T-cell (primary cell): ENCODE data around the gene FAM156A. TPM values are rescaled to one million over a fixed set of nuclear protein-coding genes. Genes with fewer than 3 reads are reported as not detected.
A peak's percentile ranks its signal among the peaks of the same experiment; 100 is the strongest.
"Not testable (repeated sequence)": the region's sequence is repeated elsewhere in the genome, so short reads cannot be mapped to it uniquely, and the experiment has no call there.

Experiments used
- ATAC-seq, 4 experiments: fragments of 200-7000 bp in 3 of 4; fragments of 150-1000 bp in 1 of 4; cut with Tn5 transposase; replicated peaks in 1 of 4; 1 replicate in 3 of 4; 2 replicates in 1 of 4; pipeline ENCODE4 v1.10.0; 2021; ENCODE audit warnings: moderate library complexity in 3 of 4, mild to moderate bottlenecking in 2 of 4, moderate number of reproducible peaks in 1 of 4
- CTCF ChIA-PET, 2 donors: fragments of 300-600 bp; sonication (Branson Sonifier 250); formaldehyde crosslinking; loops; one replicate each; lab custom pipeline; 2022; ENCODE audit warnings: antibody characterized with exemption in 2 of 2; lab: Charles Lee
- POLR2A ChIA-PET, 2 donors: fragments of 300-600 bp; sonication (Branson Sonifier 250); formaldehyde crosslinking; loops; one replicate each; lab custom pipeline; 2022; ENCODE audit warnings: antibody characterized with exemption in 2 of 2; lab: Charles Lee
- DNase-seq, 35 experiments: peaks; one replicate each; pipeline versions ENCODE4 v3.0.0 to v3.0.0-alpha.2; 2013 to 2023
- H3K27ac ChIP-seq: one replicate; pipeline ENCODE4 v1.5.1; 2013; ENCODE audit warnings: low read length
- H3K27me3 ChIP-seq, 2 experiments: replicated peaks in 1 of 2; 1 replicate in 1 of 2; 2 replicates in 1 of 2; pipeline versions ENCODE4 v1.6.1 to v1.7.0; 2013; ENCODE audit warnings: low read length in 1 of 2, mixed read lengths in 1 of 2; ENCODE audit not compliant: control insufficient read depth in 2 of 2, insufficient read depth in 2 of 2; ENCODE audit errors: extremely low read depth in 1 of 2
- H3K36me3 ChIP-seq, 2 donors: 1 replicate in 1 of 2; 2 replicates in 1 of 2; pipeline versions ENCODE4 v1.6.1 to v1.7.0; 2013; ENCODE audit warnings: low read length in 1 of 2; ENCODE audit not compliant: control insufficient read depth in 2 of 2, insufficient read depth in 1 of 2; ENCODE audit errors: extremely low read depth in 1 of 2
- H3K4me1 ChIP-seq, 2 experiments: 1 replicate in 1 of 2; 2 replicates in 1 of 2; pipeline versions ENCODE4 v1.6.1 to v1.7.0; 2013; ENCODE audit warnings: low read length in 2 of 2, mixed read lengths in 1 of 2; ENCODE audit not compliant: insufficient read depth in 2 of 2, control insufficient read depth in 1 of 2; ENCODE audit errors: extremely low read depth in 1 of 2
- H3K4me3 ChIP-seq, 2 donors: 1 replicate in 1 of 2; 2 replicates in 1 of 2; pipeline versions ENCODE4 v1.5.1 to v1.7.0; 2013; ENCODE audit warnings: mild to moderate bottlenecking in 2 of 2, low read length in 1 of 2, moderate library complexity in 1 of 2; ENCODE audit not compliant: control insufficient read depth in 1 of 2; ENCODE audit errors: extremely low read depth in 1 of 2
- H3K9me3 ChIP-seq: 2 replicates; pipeline ENCODE4 v1.7.0; 2013
- H3K27ac Mint-ChIP-seq, 2 donors: one replicate each; pipeline ENCODE4 v1.8.0; 2020 to 2021; ENCODE audit warnings: mild to moderate bottlenecking in 2 of 2, mixed read lengths in 2 of 2
- H3K27me3 Mint-ChIP-seq, 2 donors: one replicate each; pipeline ENCODE4 v1.8.0; 2021 to 2022; ENCODE audit warnings: mixed read lengths in 2 of 2
- H3K36me3 Mint-ChIP-seq: one replicate; pipeline ENCODE4 v1.8.0; 2021; ENCODE audit warnings: mixed read lengths
- H3K4me1 Mint-ChIP-seq, 3 donors: one replicate each; pipeline ENCODE4 v1.8.0; 2020 to 2022; ENCODE audit warnings: mixed read lengths in 3 of 3, mild to moderate bottlenecking in 1 of 3
- H3K4me3 Mint-ChIP-seq, 3 donors: one replicate each; pipeline ENCODE4 v1.8.0; 2020 to 2022; ENCODE audit warnings: mild to moderate bottlenecking in 3 of 3, mixed read lengths in 3 of 3, moderate library complexity in 3 of 3
- H3K9me3 Mint-ChIP-seq, 3 donors: one replicate each; pipeline ENCODE4 v1.8.0; 2020 to 2022; ENCODE audit warnings: mixed read lengths in 3 of 3
- WGBS: methylation state at CpG from one replicate; pipeline ENCODE4 v1.1.5; 2013; ENCODE audit warnings: missing lambda C conversion rate; ENCODE audit not compliant: insufficient coverage; 5-methylcytosine and 5-hydroxymethylcytosine counted together
- total RNA-seq, 35 experiments: library from RNA in 6 of 35; stranded (reverse) in 6 of 35; fragments of 120-200 nt in 1 of 35; gene quantifications; one replicate each; pipeline versions ENCODE4 v1.2.1 to v1.2.4 and lab custom pipeline; 2013 to 2026

The FAM156A gene
- total RNA-seq, 5 donors from 2014 or later (not counting 1 experiment from before 2014, with no cell fraction given), result 16.5 to 23.0 (median 17.8) TPM

DNA sequence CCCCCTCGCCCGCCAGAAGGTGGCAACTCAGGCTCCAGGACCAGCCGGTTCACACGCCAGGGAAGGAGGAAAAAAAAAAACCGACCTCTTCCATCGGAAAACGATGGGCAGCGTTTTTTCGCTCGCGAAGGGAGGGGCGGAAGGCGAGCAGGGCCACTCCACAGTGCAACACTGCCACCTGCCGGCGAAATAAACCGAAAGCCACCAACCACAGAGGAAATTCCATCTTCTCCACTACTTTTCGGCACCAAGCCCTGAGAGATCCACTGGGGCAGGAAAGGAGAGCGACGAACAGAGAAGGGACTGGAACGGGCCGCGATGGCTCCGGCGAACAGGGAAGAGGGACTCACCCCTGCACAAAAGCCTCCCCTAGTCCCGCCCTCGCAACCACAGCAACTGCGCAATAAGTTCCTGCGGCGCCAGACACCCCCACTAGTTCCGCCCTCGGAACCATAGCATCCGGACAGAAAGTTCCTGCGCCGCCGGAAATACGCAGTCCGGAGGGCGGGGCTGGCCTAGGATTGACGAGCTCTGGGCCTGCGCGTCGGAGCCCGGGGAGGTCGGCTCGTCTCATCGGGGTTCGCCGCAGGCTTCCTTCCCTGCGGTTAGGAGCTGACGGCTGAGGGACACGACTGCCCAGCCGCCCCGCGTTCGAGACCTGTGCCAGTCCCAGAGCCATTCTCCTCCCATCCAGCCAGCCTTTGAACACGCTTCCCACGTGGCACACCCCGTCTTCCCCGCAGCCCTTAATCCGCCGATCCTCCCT, 23.4 kb downstream of the FAM156A start:
- peak; percentile 83 to 98 (median 89) for DNase-seq
- Mint-ChIP-seq H3K4me1 (peaks cover 10 to 20% (median 14%) of the 10 kb centered on the region in 3 donors), H3K27ac (peak overlapping the region; percentile 97 to 98), H3K27me3 (peaks cover 0 to 5% of the 10 kb centered on the region in 2 donors), H3K36me3 (no peaks in the 10 kb centered on the region), H3K4me3 (peak overlapping the region; percentile 85 to 89 (median 88)), H3K9me3 (no peaks in the 10 kb centered on the region)
- ChIA-PET POLR2A (interaction anchor here in 1 of 2 donors (0.7 kb wide), 1 partner anchor 60 kb away, joined by 5 read pairs; no protein-coding TSS in a partner anchor), CTCF (interaction anchor here in 1 of 2 donors (0.6 to 1.1 kb wide), 4 partner anchors 13 to 61 kb away, joined by 4 to 5 read pairs (median 4); no protein-coding TSS in a partner anchor)
- ATAC-seq, result peak; percentile 93 to 95 (median 94)
- Histone ChIP-seq H3K36me3 (no peaks in the 10 kb centered on the region), H3K27ac (peak overlapping the region; percentile 97), H3K9me3 (no peaks in the 10 kb centered on the region), H3K27me3 (no peaks in the 10 kb centered on the region), H3K4me3 (peak overlapping the region; percentile 82 to 85), H3K4me1 (peaks cover 4 to 5% of the 10 kb centered on the region in 2 experiments)
- 0% methylated on average over 25 of the region's 61 CpGs for WGBS

DNA sequence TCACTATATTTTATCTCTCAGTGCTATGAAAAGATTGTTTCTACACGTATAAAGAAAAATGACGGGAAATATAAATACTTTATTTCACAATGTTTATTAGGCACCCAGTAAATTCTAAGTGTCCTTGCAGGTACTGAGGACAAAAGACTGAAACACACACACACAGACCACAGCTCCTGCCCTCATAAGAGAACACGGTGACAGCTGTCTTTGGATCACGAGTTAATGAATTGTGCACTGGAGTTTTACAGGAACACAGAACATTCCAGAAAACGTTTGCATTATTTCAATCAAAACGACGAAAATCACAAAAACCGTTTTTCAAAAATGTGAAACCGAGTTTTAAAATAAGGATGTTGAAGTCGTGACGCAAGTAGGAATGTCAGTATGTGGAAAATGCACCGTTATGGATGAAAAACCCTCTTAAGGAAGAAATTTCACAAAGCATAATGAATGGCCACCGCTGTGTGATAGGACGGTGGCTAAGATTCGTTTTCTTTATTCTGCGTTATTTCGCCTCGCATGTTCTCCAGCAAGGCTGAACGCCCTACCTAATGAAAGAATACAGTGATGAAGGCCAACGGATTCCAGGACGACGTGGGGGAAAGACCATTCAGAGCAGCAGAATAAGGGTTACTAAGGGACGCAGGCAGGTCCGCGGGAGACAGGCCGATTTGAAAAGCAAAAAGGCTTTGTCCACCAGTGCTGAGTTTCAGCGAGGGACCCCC, 24.2 kb downstream of the FAM156A start:
- H3K9me3 ChIP-seq, result no peaks in the 10 kb centered on the region
- H3K4me3 Mint-ChIP-seq, result peak overlapping the region; percentile 85 to 89 (median 88)
- H3K36me3 ChIP-seq, result no peaks in the 10 kb centered on the region
- peak overlapping the region; percentile 82 to 85 for H3K4me3 ChIP-seq
- ChIA-PET CTCF (no interaction called here), POLR2A (no interaction called here)
- H3K27me3 Mint-ChIP-seq, result peaks cover 5% of the 10 kb centered on the region in 2 donors
- H3K27ac ChIP-seq, result peak overlapping the region; percentile 97
- ATAC-seq (peak in 2 of 4 experiments; percentile 4 to 8), DNase-seq (no peak)
- peaks cover 4 to 5% of the 10 kb centered on the region in 2 experiments for H3K4me1 ChIP-seq
- H3K4me1 Mint-ChIP-seq, result peaks cover 10 to 20% (median 14%) of the 10 kb centered on the region in 3 donors
- H3K27ac Mint-ChIP-seq, result peak overlapping the region; percentile 97 to 98
- no peaks in the 10 kb centered on the region for H3K36me3 Mint-ChIP-seq
- 20% methylated on average over 1 of the region's 27 CpGs for WGBS
- H3K9me3 Mint-ChIP-seq, result no peaks in the 10 kb centered on the region
- no peaks in the 10 kb centered on the region for H3K27me3 ChIP-seq

DNA sequence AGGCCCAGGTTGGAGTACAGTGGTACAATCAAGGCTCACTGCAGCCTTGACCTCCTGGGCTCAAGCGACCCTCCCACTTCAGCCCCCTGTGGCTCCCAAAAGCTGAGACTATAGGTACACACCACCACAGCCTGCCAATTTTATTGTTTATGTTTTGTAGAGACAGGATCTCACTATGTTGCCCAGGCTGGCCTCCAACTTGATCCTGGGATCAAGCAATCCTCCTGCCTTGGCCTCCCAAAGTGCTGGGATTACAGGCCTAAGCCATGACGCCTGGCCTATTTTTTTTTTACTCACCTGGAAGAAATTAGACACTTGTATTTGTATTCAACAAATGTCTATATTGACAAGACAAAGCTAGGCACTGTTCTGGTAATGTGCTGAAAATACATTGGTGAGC, 25.1 kb downstream of the FAM156A start:
- ChIA-PET CTCF (no interaction called here), POLR2A (interaction anchor here in 1 of 2 donors (0.5 kb wide), 1 partner anchor 12 kb away, joined by 3 read pairs; no protein-coding TSS in a partner anchor)
- H3K27me3 Mint-ChIP-seq, result peaks cover 5 to 11% of the 10 kb centered on the region in 2 donors
- H3K36me3 Mint-ChIP-seq, result no peaks in the 10 kb centered on the region
- no peak overlapping the region for H3K4me3 Mint-ChIP-seq
- no peaks in the 10 kb centered on the region for H3K27me3 ChIP-seq
- H3K9me3 ChIP-seq, result no peaks in the 10 kb centered on the region
- H3K9me3 Mint-ChIP-seq, result no peaks in the 10 kb centered on the region
- no peak for ATAC-seq
- DNase-seq, result no peak
- WGBS, result no CpG with 5 or more reads among the region's 2 CpGs
- H3K27ac Mint-ChIP-seq, result no peak overlapping the region
- no peak overlapping the region for H3K27ac ChIP-seq
- no peak overlapping the region for H3K4me3 ChIP-seq
- peaks cover 10 to 20% (median 14%) of the 10 kb centered on the region in 3 donors for H3K4me1 Mint-ChIP-seq
- no peaks in the 10 kb centered on the region for H3K36me3 ChIP-seq
- H3K4me1 ChIP-seq, result peaks cover 4 to 5% of the 10 kb centered on the region in 2 experiments

DNA sequence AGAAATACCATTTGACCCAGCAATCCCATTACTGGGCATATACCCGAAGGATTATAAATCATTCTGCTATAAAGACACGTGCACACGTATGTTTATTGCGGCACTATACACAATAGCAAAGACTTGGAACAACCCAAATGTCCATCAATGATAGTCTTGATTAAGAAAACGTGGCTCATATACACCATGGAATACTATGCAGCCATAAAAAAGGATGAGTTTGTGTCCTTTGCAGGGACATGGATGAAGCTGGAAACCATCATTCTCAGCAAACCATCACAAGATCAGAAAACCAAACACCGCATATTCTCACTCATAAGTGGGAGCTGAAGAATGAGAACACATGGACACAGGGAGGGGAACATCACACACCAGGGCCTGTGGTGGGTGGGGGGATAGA, 28.1 kb downstream of the FAM156A start:
- not testable (repeated sequence) for ATAC-seq, H3K4me3 Mint-ChIP-seq, H3K36me3 Mint-ChIP-seq

DNA sequence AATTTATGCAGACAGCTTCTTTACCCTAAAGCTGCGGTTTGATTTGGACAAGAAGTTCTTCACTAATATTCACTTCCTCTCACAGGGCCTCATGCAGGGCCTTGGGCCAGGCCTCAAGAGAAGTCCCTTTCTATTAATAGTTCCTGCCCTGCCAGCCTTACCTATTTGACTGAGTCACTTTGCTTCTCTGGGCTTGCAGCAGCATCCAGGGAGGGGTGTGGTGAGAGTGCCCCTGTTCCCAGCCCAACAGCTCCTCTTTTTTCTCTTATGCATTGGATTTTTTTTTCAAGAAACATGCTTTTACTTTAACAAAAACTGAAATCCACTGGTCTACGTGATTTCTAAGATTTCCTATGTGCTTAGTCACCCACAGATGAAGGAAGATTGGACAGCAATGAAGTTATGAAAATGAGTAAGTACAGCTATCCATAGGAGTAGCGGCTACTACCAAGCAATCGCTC, 34.5 kb downstream of the FAM156A start:
- Histone ChIP-seq H3K4me3 (no peak overlapping the region), H3K4me1 (peaks cover 2 to 6% of the 10 kb centered on the region in 2 experiments), H3K27me3 (no peaks in the 10 kb centered on the region), H3K27ac (no peak overlapping the region), H3K36me3 (no peaks in the 10 kb centered on the region), H3K9me3 (no peaks in the 10 kb centered on the region)
- Mint-ChIP-seq H3K4me3 (no peak overlapping the region), H3K27me3 (peaks cover 0 to 7% of the 10 kb centered on the region in 2 donors), H3K27ac (no peak overlapping the region), H3K4me1 (peaks cover 10 to 22% (median 15%) of the 10 kb centered on the region in 3 donors), H3K36me3 (no peaks in the 10 kb centered on the region), H3K9me3 (no peaks in the 10 kb centered on the region)
- no CpG with 5 or more reads among the region's 4 CpGs for WGBS
- no peak for DNase-seq
- ChIA-PET CTCF (no interaction called here), POLR2A (no interaction called here)
- no peak for ATAC-seq

More for the DNA sequence above, 28.1 kb downstream of the FAM156A start:
- H3K4me1 Mint-ChIP-seq, result peaks cover 10 to 15% (median 13%) of the 10 kb centered on the region in 3 donors
- H3K27ac Mint-ChIP-seq, H3K9me3 Mint-ChIP-seq, POLR2A ChIA-PET, H3K9me3 ChIP-seq, H3K4me1 ChIP-seq, H3K36me3 ChIP-seq, CTCF ChIA-PET, H3K4me3 ChIP-seq, H3K27ac ChIP-seq, H3K27me3 ChIP-seq, DNase-seq: not testable (repeated sequence)
- H3K27me3 Mint-ChIP-seq, result peaks cover 5 to 15% of the 10 kb centered on the region in 2 donors
- WGBS, result no CpG with 5 or more reads among the region's 6 CpGs

DNA sequence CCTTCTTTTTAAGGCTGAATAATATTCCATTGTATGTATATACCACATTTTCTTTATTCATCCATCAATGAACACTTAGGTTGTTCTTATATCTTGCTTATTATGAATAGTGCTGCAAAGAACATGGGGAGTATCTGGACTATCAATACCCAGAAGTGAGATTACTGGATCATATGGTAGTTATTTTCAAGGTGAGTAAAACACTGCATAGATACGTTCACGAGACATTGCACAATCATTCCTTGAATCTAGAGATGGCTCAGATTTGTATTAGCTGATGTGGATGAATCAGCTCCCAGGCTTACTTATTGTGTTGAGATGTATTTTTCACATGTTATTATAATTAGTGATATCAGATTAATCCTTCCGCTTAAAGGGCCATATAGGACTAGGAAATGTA, 43.6 kb downstream of the FAM156A start:
- ATAC-seq, H3K9me3 ChIP-seq, H3K9me3 Mint-ChIP-seq, H3K27me3 ChIP-seq, H3K36me3 Mint-ChIP-seq, H3K4me3 Mint-ChIP-seq, POLR2A ChIA-PET, CTCF ChIA-PET, H3K36me3 ChIP-seq, H3K4me3 ChIP-seq, H3K27ac ChIP-seq, H3K4me1 ChIP-seq, DNase-seq, H3K27ac Mint-ChIP-seq, H3K27me3 Mint-ChIP-seq, H3K4me1 Mint-ChIP-seq: not testable (repeated sequence)
- no CpG with 5 or more reads among the region's 3 CpGs for WGBS
